PC-9 (cell line): ENCODE results near the gene PTPRD.

Source experiments
- CTCF ChIP-seq: fragments of 200-600 bp; sonication (generic); conservative IDR thresholded peaks from 2 replicates; pipeline ENCODE4 v1.6.1; 2017; ENCODE audit warnings: mixed run types, antibody characterized with exemption, mild to moderate bottlenecking, moderate library complexity
- EZH2 ChIP-seq: fragments of 200-600 bp; sonication (generic); IDR thresholded peaks from 2 replicates; pipeline ENCODE4 v1.8.0; 2017; ENCODE audit warnings: antibody characterized with exemption, low read depth

- TF ChIP-seq CTCF (no peak), EZH2 (no peak)
These were observed 2104.0 kb downstream of the PTPRD start for GRCh38 chr9:8508671-8509290.
